Lower leg skin (tissue), 3 donors: Measurements from ENCODE around the gene DBX1.

Experiments
- CTCF ChIP-seq, 3 donors: fragments of 450-650 bp; IDR thresholded peaks; one replicate each; pipeline ENCODE4 v1.5.1; 2016; ENCODE audit warnings: antibody characterized with exemption in 3 of 3, mild to moderate bottlenecking in 3 of 3, moderate library complexity in 2 of 3
- POLR2A ChIP-seq, 2 donors: fragments of 450-650 bp; IDR thresholded peaks; one replicate each; pipeline ENCODE4 v1.6.1; 2016 to 2017; ENCODE audit warnings: antibody characterized with exemption in 2 of 2, mild to moderate bottlenecking in 1 of 2, moderate library complexity in 1 of 2

- no peak for TF ChIP-seq POLR2A (IDR thresholded peaks at IDR 0.05)
- TF ChIP-seq CTCF (IDR thresholded peaks at IDR 0.05), result no peak
Measured at GRCh38 chr11:20125927-20126326, 34.3 kb downstream of the DBX1 start.
